NT2/D1 (cell line): Measurements from ENCODE around the gene DNAH8.

Experiments
- SUZ12 ChIP-seq: IDR thresholded peaks from 2 replicates; pipeline ENCODE4 v1.6.1; 2011; ENCODE audit not compliant: insufficient read length, insufficient read depth; ENCODE audit errors: extremely low read depth
- YY1 ChIP-seq: IDR thresholded peaks from 2 replicates; pipeline ENCODE4 v1.6.1; 2011; ENCODE audit not compliant: insufficient read length, insufficient read depth

- TF ChIP-seq YY1 (no peak), SUZ12 (no peak)
Observed at GRCh38 chr6:38671885-38672467, 43.1 kb upstream of the DNAH8 start.
